ENCODE data around the gene TMEM44.

Gene TMEM44, protein sequence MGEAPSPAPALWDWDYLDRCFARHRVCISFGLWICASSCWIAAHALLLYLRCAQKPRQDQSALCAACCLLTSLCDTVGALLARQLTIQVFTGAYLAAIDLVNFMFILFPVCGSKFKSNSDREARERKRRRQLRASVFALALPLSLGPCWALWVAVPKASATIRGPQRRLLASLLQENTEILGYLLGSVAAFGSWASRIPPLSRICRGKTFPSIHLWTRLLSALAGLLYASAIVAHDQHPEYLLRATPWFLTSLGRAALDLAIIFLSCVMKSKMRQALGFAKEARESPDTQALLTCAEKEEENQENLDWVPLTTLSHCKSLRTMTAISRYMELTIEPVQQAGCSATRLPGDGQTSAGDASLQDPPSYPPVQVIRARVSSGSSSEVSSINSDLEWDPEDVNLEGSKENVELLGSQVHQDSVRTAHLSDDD

DNA sequence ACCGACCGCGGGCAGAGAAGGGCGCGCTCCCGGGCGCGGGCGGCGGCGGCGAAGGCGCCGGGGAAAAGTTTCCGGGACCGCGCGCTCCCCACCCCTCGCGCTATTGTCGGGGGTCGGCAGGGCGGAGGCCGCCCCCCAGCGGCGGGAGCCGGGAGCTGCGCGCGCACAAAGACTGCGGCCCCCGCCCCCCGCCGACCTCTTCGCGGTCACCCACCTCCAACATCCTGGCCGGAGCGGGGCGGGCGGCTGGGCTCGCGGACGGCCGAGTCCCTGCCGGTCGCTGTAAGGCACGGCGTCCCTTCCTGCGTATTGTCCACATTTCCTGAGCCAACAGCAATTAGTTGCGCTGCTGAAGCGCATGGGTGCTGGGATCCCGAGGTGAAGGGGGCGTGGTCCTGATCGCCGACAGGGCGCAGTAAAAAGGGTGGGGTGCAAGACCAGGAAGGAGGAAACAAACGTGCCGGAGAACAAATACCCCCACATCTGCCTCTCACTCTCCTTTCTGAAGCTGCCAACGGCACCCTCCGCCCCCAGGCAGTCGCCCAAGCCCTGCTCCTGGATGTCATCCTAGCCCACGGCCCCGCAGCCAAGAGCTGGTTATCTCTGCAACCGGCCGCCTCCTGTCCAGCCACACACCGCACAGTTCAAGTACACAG is at the start of gene TMEM44:
TSS of gene TMEM44 (minus strand) at position 71 of the 656 bp plus-strand sequence. CDS start 204 bp downstream, outside the sequence.
- H2AFZ ChIP-seq (ENCODE audit: low read length, unreplicated experiment) = peak within 1 kb of the TSS; percentile 65
- H3K27me3 ChIP-seq (ENCODE audit: insufficient read depth, low read length) = no peaks in the 10 kb centered on the region
- peak within 1 kb of the TSS; percentile 81 for H3K27ac ChIP-seq (ENCODE audit: low read depth, low read length)
- peaks cover 23% of the 10 kb centered on the region for H3K4me1 ChIP-seq (ENCODE audit: control insufficient read depth, insufficient read depth, low read length, unreplicated experiment)
- peak within 1 kb of the TSS; percentile 94 for H3K4me3 ChIP-seq (ENCODE audit: low read depth, low read length)
- peaks cover 24% of the 10 kb centered on the region for H3K36me3 ChIP-seq (ENCODE audit: insufficient read depth, low read length)
- peaks cover 43% of the 10 kb centered on the region for H3K79me2 ChIP-seq (ENCODE audit: control insufficient read depth, insufficient read depth, low read length, unreplicated experiment)

DNA sequence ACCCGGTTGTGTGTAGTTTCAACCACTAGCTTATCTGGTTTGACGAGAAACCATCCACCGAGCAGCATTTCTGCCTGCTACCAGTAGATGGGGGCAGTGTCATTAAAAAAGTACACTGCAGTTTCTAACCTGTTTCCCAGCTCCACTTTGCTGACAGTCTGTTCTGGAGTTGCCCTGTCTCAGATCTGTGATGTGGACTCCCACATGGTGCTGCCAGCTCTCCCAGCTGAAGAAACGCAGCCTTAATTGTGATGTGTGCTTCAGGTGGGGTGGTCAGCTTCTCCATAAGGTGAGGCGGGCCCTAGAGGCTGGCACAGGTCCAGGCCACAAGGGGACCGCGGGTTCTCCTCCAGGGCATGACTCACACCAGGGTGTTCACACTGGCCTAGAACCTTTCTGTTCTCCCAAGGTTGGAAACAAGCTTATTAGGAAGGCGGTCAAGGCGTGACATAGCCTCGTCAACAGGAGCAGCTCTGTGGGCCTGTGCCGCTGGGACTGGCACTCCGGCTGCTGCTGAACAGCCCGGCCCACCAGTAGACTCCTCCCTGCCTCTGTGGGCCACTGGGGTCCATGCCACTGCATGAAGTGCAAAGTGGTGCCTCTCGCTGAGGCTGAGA is 49.6 kb upstream of the TMEM44 start:
- H3K4me1 ChIP-seq (ENCODE audit: control insufficient read depth, insufficient read depth, low read length, unreplicated experiment) = peaks cover 17% of the 10 kb centered on the region

DNA sequence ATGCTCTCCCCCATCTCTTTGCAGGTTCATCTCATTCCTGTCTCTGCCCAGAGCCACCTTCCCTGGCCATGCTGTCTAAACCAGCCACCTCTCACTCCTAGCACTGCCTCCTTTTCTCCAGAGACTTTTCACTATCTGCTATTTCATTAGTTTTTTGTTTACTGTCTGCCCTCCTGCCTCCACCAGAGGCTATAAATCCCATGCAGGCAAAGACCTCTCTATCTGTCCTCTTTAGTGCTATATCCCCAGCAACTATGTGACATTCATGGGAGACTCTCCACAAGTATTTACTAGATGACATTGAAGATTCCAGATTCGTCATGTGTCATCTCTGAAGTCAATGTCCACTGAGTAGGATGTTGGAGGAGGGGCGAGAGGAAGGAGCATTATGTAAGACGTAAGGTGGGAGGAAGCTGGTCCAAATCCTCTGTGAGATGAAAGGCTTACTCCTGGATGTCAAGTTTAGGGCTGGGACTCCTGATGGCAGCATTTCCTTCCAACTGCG is 49.0 kb upstream of the TMEM44 start:
- H3K79me2 ChIP-seq (ENCODE audit: control insufficient read depth, insufficient read depth, low read length, unreplicated experiment) = no peaks in the 10 kb centered on the region
- peak overlapping the region; percentile 67 for H2AFZ ChIP-seq (ENCODE audit: low read length, unreplicated experiment)
- peaks cover 4% of the 10 kb centered on the region; the same call in 1 of the 2 replicates for H3K27me3 ChIP-seq (ENCODE audit: insufficient read depth, low read length)
- peaks cover 15% of the 10 kb centered on the region for H3K4me1 ChIP-seq (ENCODE audit: control insufficient read depth, insufficient read depth, low read length, unreplicated experiment)
- H3K36me3 ChIP-seq (ENCODE audit: insufficient read depth, low read length) = no peaks in the 10 kb centered on the region
- no peak overlapping the region for H3K27ac ChIP-seq (ENCODE audit: low read depth, low read length)
- 0 out of 2 replicates have a peak overlapping the region, but pooled peaks have one; percentile 44 for H3K4me3 ChIP-seq (ENCODE audit: low read depth, low read length)

More for the DNA sequence above, 49.6 kb upstream of the TMEM44 start:
- H3K79me2 ChIP-seq (ENCODE audit: control insufficient read depth, insufficient read depth, low read length, unreplicated experiment) = no peaks in the 10 kb centered on the region
- 0 out of 2 replicates have a peak overlapping the region, but pooled peaks have one; percentile 44 for H3K4me3 ChIP-seq (ENCODE audit: low read depth, low read length)
- H2AFZ ChIP-seq (ENCODE audit: low read length, unreplicated experiment) = no peak overlapping the region
- peaks cover 8% of the 10 kb centered on the region; the same call in 1 of the 2 replicates for H3K27me3 ChIP-seq (ENCODE audit: insufficient read depth, low read length)
- H3K27ac ChIP-seq (ENCODE audit: low read depth, low read length) = no peak overlapping the region
- H3K36me3 ChIP-seq (ENCODE audit: insufficient read depth, low read length) = no peaks in the 10 kb centered on the region

DNA sequence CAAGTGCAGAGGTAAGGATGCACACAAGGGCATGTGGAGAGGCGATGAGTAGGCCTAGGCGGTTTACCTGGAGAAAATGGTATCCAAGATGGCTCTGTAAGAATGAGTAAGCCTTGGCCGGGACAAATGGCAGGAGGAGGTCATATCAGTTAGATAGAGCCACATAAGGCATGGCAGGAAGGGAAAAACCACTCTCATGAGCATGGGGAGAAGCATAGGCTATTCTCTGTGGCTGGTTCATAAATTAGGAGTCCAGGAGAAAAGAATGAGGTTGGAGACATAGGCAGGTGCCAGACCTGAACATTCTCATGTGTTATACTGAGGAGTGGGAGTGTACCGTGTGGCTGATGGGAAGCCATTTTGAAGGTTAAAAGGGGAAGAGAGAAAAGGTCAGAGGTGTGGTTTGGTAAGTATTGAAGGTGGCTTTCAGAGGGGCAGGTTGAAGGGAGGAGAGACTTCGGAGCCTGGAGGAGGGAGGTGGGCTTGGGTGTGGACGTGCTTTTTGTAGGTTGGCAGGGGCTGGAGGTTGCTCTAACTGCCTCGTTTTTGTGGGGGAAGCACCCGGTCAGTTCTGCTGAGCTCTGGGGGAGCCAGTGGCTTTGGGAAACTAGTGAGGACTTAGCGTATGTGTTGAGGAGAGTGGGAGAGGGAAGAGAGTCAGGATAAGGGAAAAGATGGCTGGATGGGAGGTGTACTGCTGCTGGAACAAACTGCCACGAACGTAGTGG is 47.8 kb upstream of the TMEM44 start:
- Histone ChIP-seq H2AFZ (ENCODE audit: low read length, unreplicated experiment) (no peak overlapping the region), H3K4me1 (ENCODE audit: control insufficient read depth, insufficient read depth, low read length, unreplicated experiment) (peaks cover 10% of the 10 kb centered on the region), H3K36me3 (ENCODE audit: insufficient read depth, low read length) (no peaks in the 10 kb centered on the region), H3K27me3 (ENCODE audit: insufficient read depth, low read length) (no peaks in the 10 kb centered on the region), H3K4me3 (ENCODE audit: low read depth, low read length) (no peak overlapping the region), H3K79me2 (ENCODE audit: control insufficient read depth, insufficient read depth, low read length, unreplicated experiment) (no peaks in the 10 kb centered on the region), H3K27ac (ENCODE audit: low read depth, low read length) (no peak overlapping the region)

DNA sequence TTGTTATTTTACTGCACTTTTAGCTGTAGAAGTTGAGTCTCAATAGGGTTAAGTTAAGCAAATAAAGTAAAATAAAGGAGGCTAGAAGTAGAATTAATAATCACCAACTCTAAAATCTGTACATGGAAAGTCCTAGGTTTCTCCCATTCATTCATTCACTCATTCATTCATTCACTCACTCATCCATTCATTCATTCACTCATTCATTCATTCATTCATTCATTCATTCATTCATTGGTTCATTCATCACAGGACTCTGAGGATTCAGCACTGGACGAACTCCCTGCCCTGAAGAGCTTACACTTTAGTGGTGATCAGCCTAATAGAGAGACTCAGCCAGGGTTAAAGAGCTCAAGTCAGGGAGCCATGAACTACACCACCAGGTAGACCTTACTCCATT is 43.3 kb upstream of the TMEM44 start:
- Histone ChIP-seq H3K27ac (ENCODE audit: low read depth, low read length) (no peak overlapping the region), H3K27me3 (ENCODE audit: insufficient read depth, low read length) (no peaks in the 10 kb centered on the region), H3K4me1 (ENCODE audit: control insufficient read depth, insufficient read depth, low read length, unreplicated experiment) (peaks cover 7% of the 10 kb centered on the region), H3K36me3 (ENCODE audit: insufficient read depth, low read length) (no peaks in the 10 kb centered on the region), H3K79me2 (ENCODE audit: control insufficient read depth, insufficient read depth, low read length, unreplicated experiment) (peaks cover 5% of the 10 kb centered on the region), H2AFZ (ENCODE audit: low read length, unreplicated experiment) (no peak overlapping the region), H3K4me3 (ENCODE audit: low read depth, low read length) (no peak overlapping the region)

DNA sequence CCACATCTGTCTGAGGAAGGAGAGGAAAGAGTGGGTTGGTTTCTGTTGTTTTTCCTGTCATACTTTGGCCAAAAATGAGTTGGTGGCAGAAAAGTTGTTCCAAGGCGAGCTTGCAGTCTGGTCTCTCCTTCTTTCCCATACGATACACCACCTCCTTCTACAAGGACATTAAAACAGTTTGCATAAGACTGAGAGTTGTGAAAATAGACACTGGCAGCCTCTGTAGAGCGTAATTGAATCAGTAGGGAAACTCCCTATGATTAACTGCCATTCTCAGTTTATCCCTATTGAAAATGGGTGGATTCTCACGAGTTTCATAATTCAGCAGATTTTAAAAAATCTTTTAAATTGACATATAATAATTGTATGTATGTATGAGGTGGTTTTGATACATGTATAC is 42.5 kb upstream of the TMEM44 start:
- no peak overlapping the region for H3K27ac ChIP-seq (ENCODE audit: low read depth, low read length)
- no peak overlapping the region for H3K4me3 ChIP-seq (ENCODE audit: low read depth, low read length)
- H3K79me2 ChIP-seq (ENCODE audit: control insufficient read depth, insufficient read depth, low read length, unreplicated experiment) = peaks cover 13% of the 10 kb centered on the region
- H3K27me3 ChIP-seq (ENCODE audit: insufficient read depth, low read length) = no peaks in the 10 kb centered on the region
- H3K4me1 ChIP-seq (ENCODE audit: control insufficient read depth, insufficient read depth, low read length, unreplicated experiment) = peaks cover 13% of the 10 kb centered on the region
- no peaks in the 10 kb centered on the region for H3K36me3 ChIP-seq (ENCODE audit: insufficient read depth, low read length)
- H2AFZ ChIP-seq (ENCODE audit: low read length, unreplicated experiment) = peak overlapping the region; percentile 21

DNA sequence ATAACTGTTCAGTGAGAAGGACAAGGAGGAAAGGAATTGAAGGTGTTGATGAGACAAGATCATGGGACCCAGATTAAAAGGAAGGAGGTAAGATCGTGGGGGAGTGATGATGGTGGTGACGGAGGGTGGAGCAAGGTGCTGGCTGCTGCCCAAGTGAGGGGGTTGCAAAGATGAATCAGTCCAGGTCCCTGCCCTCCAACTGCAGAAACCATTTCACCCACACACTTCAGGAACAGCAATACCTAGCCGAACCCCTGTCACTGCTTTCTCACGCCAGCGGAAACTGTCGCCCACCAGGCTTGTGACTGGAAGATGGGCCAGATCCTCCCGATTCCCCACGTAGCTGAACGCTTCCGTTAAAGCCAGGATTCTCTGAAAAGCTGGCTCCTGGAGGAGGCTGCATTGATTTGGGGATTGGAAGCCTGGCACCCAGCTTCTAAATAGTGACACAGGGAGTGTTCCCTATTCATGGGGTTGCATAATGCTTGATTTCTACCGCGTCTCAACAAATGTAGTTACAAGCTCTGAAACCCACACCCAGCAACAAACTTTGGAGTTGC is 41.9 kb upstream of the TMEM44 start:
- H3K27ac ChIP-seq (ENCODE audit: low read depth, low read length) = no peak overlapping the region
- peak overlapping the region; percentile 21 for H2AFZ ChIP-seq (ENCODE audit: low read length, unreplicated experiment)
- H3K4me3 ChIP-seq (ENCODE audit: low read depth, low read length) = no peak overlapping the region

DNA sequence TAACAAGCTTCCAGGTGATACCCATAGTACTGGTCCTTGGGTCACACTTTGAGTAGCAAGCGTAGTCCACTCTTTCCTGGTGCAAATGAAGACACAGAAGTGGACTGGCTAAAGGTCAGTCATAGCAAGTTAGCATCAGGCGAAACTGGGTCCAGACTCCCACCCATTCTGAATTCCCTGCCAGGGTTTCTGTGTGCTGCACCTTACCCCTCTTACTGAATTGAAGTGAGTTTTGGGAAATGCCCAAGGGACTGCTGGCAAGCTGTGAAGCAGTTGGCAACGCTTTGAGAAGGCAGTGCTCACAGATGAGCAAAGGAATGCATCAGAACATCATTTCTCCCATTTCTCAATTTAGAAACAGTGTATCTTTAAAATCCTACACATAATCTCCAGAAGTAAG is 40.5 kb upstream of the TMEM44 start:
- 0 out of 2 replicates have a peak, but pooled peaks cover 6% of the 10 kb centered on the region for H3K36me3 ChIP-seq (ENCODE audit: insufficient read depth, low read length)
- peaks cover 31% of the 10 kb centered on the region for H3K79me2 ChIP-seq (ENCODE audit: control insufficient read depth, insufficient read depth, low read length, unreplicated experiment)
- H3K4me3 ChIP-seq (ENCODE audit: low read depth, low read length) = no peak overlapping the region
- H3K27me3 ChIP-seq (ENCODE audit: insufficient read depth, low read length) = no peaks in the 10 kb centered on the region
- H3K4me1 ChIP-seq (ENCODE audit: control insufficient read depth, insufficient read depth, low read length, unreplicated experiment) = peaks cover 19% of the 10 kb centered on the region
- peak overlapping the region; percentile 24 for H2AFZ ChIP-seq (ENCODE audit: low read length, unreplicated experiment)
- no peak overlapping the region for H3K27ac ChIP-seq (ENCODE audit: low read depth, low read length)

More for the DNA sequence above, 41.9 kb upstream of the TMEM44 start:
- peaks cover 19% of the 10 kb centered on the region for H3K4me1 ChIP-seq (ENCODE audit: control insufficient read depth, insufficient read depth, low read length, unreplicated experiment)
- peaks cover 18% of the 10 kb centered on the region for H3K79me2 ChIP-seq (ENCODE audit: control insufficient read depth, insufficient read depth, low read length, unreplicated experiment)
- H3K36me3 ChIP-seq (ENCODE audit: insufficient read depth, low read length) = no peaks in the 10 kb centered on the region
- H3K27me3 ChIP-seq (ENCODE audit: insufficient read depth, low read length) = no peaks in the 10 kb centered on the region

DNA sequence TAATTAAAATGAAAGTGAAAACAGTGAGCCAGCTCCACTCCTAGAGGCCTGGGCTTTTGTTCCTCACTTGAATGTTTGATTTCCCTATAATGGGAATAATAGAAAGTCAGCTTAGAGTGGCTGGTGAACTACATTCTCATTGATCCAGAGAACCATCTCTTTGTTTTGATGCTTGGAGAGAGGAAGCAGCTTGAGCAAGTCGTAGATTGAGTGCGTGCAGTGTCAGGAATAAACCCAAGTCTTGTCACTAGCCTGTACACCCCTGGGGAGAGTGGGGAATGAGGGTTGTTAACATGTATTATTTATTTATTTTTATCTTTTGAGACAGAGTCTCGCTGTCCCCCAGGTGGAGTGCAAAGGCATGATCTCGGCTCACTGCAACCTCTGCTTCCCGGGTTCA is 39.7 kb upstream of the TMEM44 start:
- Histone ChIP-seq H3K27ac (ENCODE audit: low read depth, low read length) (peak overlapping the region; percentile 89), H3K79me2 (ENCODE audit: control insufficient read depth, insufficient read depth, low read length, unreplicated experiment) (peaks cover 40% of the 10 kb centered on the region), H3K36me3 (ENCODE audit: insufficient read depth, low read length) (peaks cover 14% of the 10 kb centered on the region; the same call in 1 of the 2 replicates), H2AFZ (ENCODE audit: low read length, unreplicated experiment) (peak overlapping the region; percentile 47), H3K4me3 (ENCODE audit: low read depth, low read length) (peak overlapping the region; percentile 94), H3K27me3 (ENCODE audit: insufficient read depth, low read length) (no peaks in the 10 kb centered on the region), H3K4me1 (ENCODE audit: control insufficient read depth, insufficient read depth, low read length, unreplicated experiment) (peaks cover 19% of the 10 kb centered on the region)

All from ACC112 (cell line).